Fibroblast of lung (primary cell): ENCODE data around the gene ARSJ.

Experiments used
- CTCF ChIP-seq, 2 donors: IDR thresholded peaks in 1 of 2; conservative IDR thresholded peaks in 1 of 2; 1 replicate in 1 of 2; 2 replicates in 1 of 2; pipeline ENCODE4 v1.5.1; 2011 to 2012; ENCODE audit warnings: low read length in 2 of 2, control low read depth in 1 of 2, inconsistent platforms in 1 of 2, low read depth in 1 of 2, mild to moderate bottlenecking in 1 of 2
- EZH2 ChIP-seq: IDR thresholded peaks from 2 replicates; pipeline ENCODE4 v1.5.1; 2012; ENCODE audit warnings: low read length, control low read depth, mild to moderate bottlenecking; ENCODE audit errors: missing control alignments

- TF ChIP-seq CTCF (conservative IDR thresholded peaks at IDR 0.05 in 1 of 2, IDR thresholded peaks at IDR 0.05 in 1 of 2; ENCODE audit: low read depth in 1 of 2, low read length in 2 of 2) (no peak), EZH2 (no peak)
Measured at GRCh38 chr4:113998079-113998478, 18.6 kb upstream of the ARSJ start.
